Skin epidermis (tissue), 12 donors: ENCODE measurements around the gene HIBCH.
"Not testable (repeated sequence)": the region's sequence is repeated elsewhere in the genome, so short reads cannot be mapped to it uniquely, and the experiment has no call there.

ENCODE experiments used
- H3K27ac ChIP-seq, 21 experiments: fragments of 200-600 bp; sonication (generic) in 11 of 21; one replicate each; pipeline ENCODE4 v1.5.0; 2020; ENCODE audit warnings: mild to moderate bottlenecking in 3 of 21, inconsistent platforms in 2 of 21, moderate library complexity in 2 of 21
- H3K4me3 ChIP-seq, 7 experiments: fragments of 200-600 bp; sonication (generic) in 2 of 7; one replicate each; pipeline ENCODE4 v1.5.0; 2020; ENCODE audit warnings: inconsistent platforms in 2 of 7, mild to moderate bottlenecking in 2 of 7, moderate library complexity in 1 of 7

HIBCH gene

GRCh38 chr2:190344276-190344827, 24.7 kb upstream of the HIBCH start:
- Histone ChIP-seq H3K27ac (peak overlapping the region; percentile 56 to 98 (median 88)), H3K4me3 (peak overlapping the region; percentile 49 to 80 (median 57))

- peak within 1 kb of the TSS; percentile 56 to 98 (median 88) for H3K27ac ChIP-seq
Observed at GRCh38 chr2:190343536-190344275, 24.1 kb upstream of the HIBCH start, which contains the start of gene INPP1. INPP1 (plus strand) TSS chr2:190343589; CDS start chr2:190360103, 16,514 bp downstream.

GRCh38 chr2:190343089-190343535, 23.5 kb upstream of the HIBCH start:
- Histone ChIP-seq H3K4me3 (peak overlapping the region; percentile 49 to 80 (median 57)), H3K27ac (peak overlapping the region in 20 of 21 experiments; percentile 80 to 98 (median 88))

More at GRCh38 chr2:190343536-190344275, 24.1 kb upstream of the HIBCH start, which contains the start of gene INPP1:
- peak within 1 kb of the TSS; percentile 49 to 80 (median 57) for H3K4me3 ChIP-seq

GRCh38 chr2:190342611-190343010, 23.0 kb upstream of the HIBCH start:
- Histone ChIP-seq H3K4me3 (no peak overlapping the region), H3K27ac (peak overlapping the region in 14 of 21 experiments; percentile 80 to 98 (median 93))

- no peak overlapping the region for H3K27ac ChIP-seq
Observed at GRCh38 chr2:190340369-190340768, 20.7 kb upstream of the HIBCH start.

GRCh38 chr2:190339394-190339793, 19.8 kb upstream of the HIBCH start:
- H3K4me3 ChIP-seq, result no peak overlapping the region
- no peak overlapping the region for H3K27ac ChIP-seq

More at GRCh38 chr2:190340369-190340768, 20.7 kb upstream of the HIBCH start:
- H3K4me3 ChIP-seq, result no peak overlapping the region

- Histone ChIP-seq H3K27ac (no peak overlapping the region), H3K4me3 (no peak overlapping the region)
Observed at GRCh38 chr2:190338453-190338852, 18.8 kb upstream of the HIBCH start.

- Histone ChIP-seq H3K4me3 (no peak overlapping the region), H3K27ac (no peak overlapping the region)
Observed at GRCh38 chr2:190336420-190336819, 16.8 kb upstream of the HIBCH start.

- H3K27ac ChIP-seq, H3K4me3 ChIP-seq: not testable (repeated sequence)
Observed at GRCh38 chr2:190335584-190335983, 16.0 kb upstream of the HIBCH start.

GRCh38 chr2:190335225-190335559, 15.6 kb upstream of the HIBCH start:
- no peak overlapping the region for H3K4me3 ChIP-seq
- peak overlapping the region in 4 of 21 experiments; percentile 14 to 54 (median 46) for H3K27ac ChIP-seq

GRCh38 chr2:190334479-190335224, 15.0 kb upstream of the HIBCH start:
- Histone ChIP-seq H3K4me3 (no peak overlapping the region), H3K27ac (peak overlapping the region in 10 of 21 experiments; percentile 2 to 71 (median 50))

GRCh38 chr2:190333928-190334327, 14.3 kb upstream of the HIBCH start:
- peak overlapping the region in 12 of 21 experiments; percentile 2 to 71 (median 30) for H3K27ac ChIP-seq
- H3K4me3 ChIP-seq, result no peak overlapping the region

- Histone ChIP-seq H3K27ac (peak overlapping the region in 10 of 21 experiments; percentile 6 to 71 (median 45)), H3K4me3 (no peak overlapping the region)
Observed at GRCh38 chr2:190333395-190333794, 13.8 kb upstream of the HIBCH start.

- H3K4me3 ChIP-seq, result no peak overlapping the region
Observed at GRCh38 chr2:190328573-190329147, 9.0 kb upstream of the HIBCH start.

GRCh38 chr2:190327867-190328572, 8.4 kb upstream of the HIBCH start:
- H3K27ac ChIP-seq, result no peak overlapping the region
- H3K4me3 ChIP-seq, result no peak overlapping the region

More at GRCh38 chr2:190328573-190329147, 9.0 kb upstream of the HIBCH start:
- no peak overlapping the region for H3K27ac ChIP-seq

GRCh38 chr2:190325588-190325987, 6.0 kb upstream of the HIBCH start:
- H3K4me3 ChIP-seq, result no peak overlapping the region
- no peak overlapping the region for H3K27ac ChIP-seq

GRCh38 chr2:190323406-190323805, 3.8 kb upstream of the HIBCH start:
- Histone ChIP-seq H3K27ac (no peak overlapping the region), H3K4me3 (no peak overlapping the region)

GRCh38 chr2:190320696-190321095, 1.1 kb upstream of the HIBCH start:
- H3K27ac ChIP-seq, result peak overlapping the region in 12 of 21 experiments; percentile 66 to 90 (median 86)
- no peak overlapping the region for H3K4me3 ChIP-seq

GRCh38 chr2:190318931-190319554, 583 bp downstream of the HIBCH start:
- H3K4me3 ChIP-seq, result peak overlapping the region; percentile 43 to 80 (median 62)
- H3K27ac ChIP-seq, result peak overlapping the region; percentile 54 to 91 (median 83)
